Measurements from ENCODE around the gene PDILT.
"Not testable (repeated sequence)": the region's sequence is repeated elsewhere in the genome, so short reads cannot be mapped to it uniquely, and the experiment has no call there.

PDILT gene

GRCh38 chr16:20320592-20320991 lies 83.9 kb downstream of the PDILT start:
- no peak for DNase-seq

DNA sequence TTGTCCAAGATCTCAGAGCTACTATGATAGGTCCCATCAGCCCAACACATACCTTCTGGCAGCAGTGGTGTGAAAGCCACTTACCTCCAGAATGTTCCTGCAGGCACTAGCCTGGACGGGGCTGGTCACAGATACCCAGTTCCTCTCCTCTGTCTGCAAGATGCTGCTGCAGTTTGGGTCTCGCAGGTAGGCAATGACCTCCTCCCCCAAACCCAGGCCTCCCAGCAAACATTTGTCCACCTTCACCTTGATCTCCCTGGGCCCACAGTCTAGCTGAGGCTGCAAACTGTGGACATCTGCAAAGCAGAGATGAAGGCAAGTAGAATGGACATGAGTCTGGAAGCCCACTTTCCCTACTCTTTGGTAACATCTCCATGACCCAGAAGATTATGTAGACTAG lies 84.4 kb downstream of the PDILT start:
- no peak for DNase-seq

GRCh38 chr16:20319406-20319805 lies 85.1 kb downstream of the PDILT start:
- no peak for DNase-seq

GRCh38 chr16:20318437-20318836 lies 86.1 kb downstream of the PDILT start:
- no peak for DNase-seq

GRCh38 chr16:20318006-20318405 lies 86.5 kb downstream of the PDILT start:
- no peak for DNase-seq

DNA sequence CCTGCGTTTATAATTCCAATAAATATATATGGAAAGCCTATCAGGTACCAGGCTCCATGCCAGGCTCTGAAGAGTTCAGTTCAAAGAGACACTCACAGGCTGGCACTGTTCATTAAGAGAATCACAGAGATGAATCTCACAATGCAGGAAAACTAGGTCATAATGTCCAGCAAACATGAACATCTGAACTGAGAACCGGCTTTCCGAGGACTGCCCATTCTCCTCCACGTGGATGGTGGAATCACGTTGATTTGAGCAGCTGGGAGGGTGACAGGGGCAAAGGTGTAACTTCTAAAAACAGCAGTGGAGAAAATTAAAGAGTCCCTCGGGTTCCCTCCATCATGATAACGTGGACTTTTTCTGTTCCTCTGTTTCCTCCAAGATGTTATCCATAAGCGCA lies 87.4 kb downstream of the PDILT start:
- DNase-seq: no peak

DNA sequence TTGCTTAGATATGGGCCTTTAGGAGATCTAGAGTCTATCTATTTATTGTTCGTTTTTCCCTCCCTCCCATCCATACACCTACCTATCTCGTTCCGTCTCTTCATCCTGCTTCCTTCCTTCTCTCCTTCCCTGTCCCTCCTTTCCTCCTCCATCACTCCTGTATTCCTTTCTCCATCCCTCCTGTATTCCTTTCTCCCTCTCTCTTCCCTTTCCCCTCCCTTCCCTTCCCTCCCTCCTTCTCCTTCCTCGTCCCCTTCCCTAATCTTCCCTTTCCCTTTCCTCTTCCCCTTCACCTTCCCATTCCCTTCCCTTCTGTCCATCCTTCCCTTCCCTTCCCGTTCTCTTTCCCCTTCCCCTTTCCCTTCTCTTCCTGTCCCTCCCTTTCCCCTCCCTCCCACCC lies 87.8 kb downstream of the PDILT start:
- no peak for DNase-seq

- DNase-seq: no peak
These were observed 88.8 kb downstream of the PDILT start for GRCh38 chr16:20315764-20316163.

DNA sequence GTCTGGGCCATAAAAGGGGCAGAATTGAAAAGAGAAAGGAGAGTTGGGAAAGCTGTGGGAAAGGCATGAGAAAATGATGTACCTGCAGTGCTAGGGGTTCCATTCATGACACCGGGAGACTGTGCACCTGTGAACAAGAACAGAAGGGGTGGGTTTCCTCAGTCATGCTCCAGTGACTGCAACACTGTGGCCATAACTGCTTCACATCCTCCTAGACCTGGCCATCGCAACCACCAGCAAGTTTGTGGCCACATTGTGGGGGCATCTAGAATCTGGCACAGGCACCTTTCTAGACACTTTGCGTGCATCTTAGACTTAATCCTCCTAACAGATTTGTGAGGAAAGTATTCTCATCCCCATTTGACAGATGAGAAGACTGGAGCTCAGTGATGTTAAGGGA lies 90.0 kb downstream of the PDILT start:
- DNase-seq: no peak

DNA sequence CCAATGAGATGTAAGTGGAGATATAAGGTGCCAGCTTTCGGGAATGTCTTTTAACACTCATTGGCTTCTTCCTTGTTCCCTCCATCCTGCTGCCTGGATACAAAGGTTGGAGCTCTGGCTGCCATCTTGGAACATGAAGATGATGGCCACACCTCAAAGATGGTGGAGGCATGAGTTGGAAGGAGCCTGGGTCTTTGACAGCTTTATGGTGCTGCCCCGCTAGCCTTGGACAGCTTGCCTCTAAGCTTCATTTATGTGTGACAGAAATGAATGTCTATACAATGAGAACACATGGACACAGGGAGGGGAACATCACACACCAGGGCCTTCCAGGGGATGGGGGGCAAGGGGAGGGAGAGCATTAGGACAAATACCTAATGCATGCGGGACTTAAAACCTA lies 90.8 kb downstream of the PDILT start:
- DNase-seq: no peak

GRCh38 chr16:20312536-20313095 lies 91.9 kb downstream of the PDILT start:
- DNase-seq: not testable (repeated sequence)

GRCh38 chr16:20311548-20311947 lies 93.0 kb downstream of the PDILT start:
- no peak for DNase-seq

DNA sequence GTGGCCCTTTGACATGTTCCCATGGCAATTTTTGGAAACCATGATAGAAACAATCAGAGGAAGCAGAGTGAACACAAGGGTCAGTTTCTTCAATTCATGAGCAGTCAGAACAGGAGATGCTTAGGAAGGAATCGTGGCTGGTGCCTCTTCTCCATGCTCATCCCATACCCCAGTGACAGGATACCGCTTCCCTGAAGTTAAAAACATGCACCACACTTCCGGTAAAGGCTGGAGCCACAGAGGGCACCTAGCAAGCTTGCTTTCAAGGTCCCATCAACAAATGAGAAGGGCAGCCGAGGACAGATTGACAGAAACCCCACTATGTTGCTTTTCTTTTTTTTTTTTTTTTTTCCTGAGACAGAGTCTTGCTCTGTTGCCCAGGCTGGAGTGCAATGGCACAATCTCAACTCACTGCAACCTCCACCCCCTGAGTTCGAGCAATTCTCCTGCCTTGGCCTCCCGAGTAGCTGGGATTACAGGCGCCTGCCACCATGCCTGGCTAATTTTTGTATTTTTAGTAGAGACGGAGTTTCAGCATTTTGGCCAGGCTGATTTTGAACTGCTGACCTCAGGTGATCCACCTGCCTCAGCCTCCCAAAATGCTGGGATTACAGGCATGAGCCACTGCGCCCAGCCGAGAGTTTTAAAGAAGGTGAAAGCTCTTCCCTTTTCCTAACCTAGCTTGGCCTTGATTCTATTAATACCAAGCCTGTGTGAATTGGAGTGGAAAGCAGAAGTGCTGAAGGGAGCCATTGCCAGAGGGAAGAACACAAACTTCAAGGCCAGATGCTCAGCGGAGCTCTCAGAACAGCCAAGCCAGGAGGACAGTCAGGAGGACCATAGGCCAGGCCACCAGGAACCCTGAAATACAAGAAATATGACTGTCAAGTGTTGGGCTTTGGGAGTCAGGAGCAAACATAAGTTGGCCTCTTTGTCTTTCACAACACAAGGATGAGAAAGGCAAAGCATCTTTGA lies 93.8 kb downstream of the PDILT start:
- DNase-seq: no peak

DNA sequence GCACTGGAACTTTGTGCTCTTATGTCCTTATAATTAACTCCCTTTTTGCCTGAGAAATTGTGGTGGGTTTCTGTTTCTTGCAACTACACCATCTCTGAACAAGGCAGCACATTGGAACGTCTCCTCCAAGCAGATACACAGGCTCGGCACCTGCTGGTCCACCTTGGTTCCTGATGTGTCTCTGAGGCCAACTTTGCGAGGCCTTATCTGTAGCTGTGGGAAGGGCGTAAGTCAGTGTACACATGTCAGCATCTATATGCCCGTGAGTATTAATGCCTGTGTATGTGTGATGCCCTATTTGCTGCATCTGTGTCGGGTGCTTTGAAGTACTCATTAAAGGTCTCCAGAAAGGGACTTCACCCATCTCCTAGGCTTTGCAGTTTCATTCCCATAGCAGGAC lies 94.8 kb downstream of the PDILT start:
- no peak for DNase-seq

Measured in fibroblast of skin of right biceps (primary cell).